Natural killer cell (primary cell): ENCODE data around the gene NGB. TPM values are rescaled to one million over a fixed set of nuclear protein-coding genes. Genes with fewer than 3 reads are reported as not detected.

ENCODE experiments used
- ATAC-seq, 3 donors: fragments of 150-1000 bp in 2 of 3; fragments of 200-7000 bp in 1 of 3; cut with Tn5 transposase; 1 replicate in 1 of 3; 2 replicates in 2 of 3; pipeline ENCODE4 v1.10.0; 2021; ENCODE audit warnings: mild to moderate bottlenecking in 2 of 3, moderate library complexity in 2 of 3
- DNase-seq, 2 donors: peaks; one replicate each; pipeline versions ENCODE4 v3.0.0 to v3.0.0-alpha.2; 2013 to 2021; ENCODE audit warnings: mixed read lengths in 1 of 2
- H3K27ac ChIP-seq: one replicate; pipeline ENCODE4 v1.5.1; 2013; ENCODE audit warnings: mild to moderate bottlenecking, low read length
- H3K27me3 ChIP-seq: one replicate; pipeline ENCODE4 v1.6.1; 2013; ENCODE audit warnings: low read length; ENCODE audit not compliant: control insufficient read depth, insufficient read depth
- H3K36me3 ChIP-seq: one replicate; pipeline ENCODE4 v1.6.1; 2013; ENCODE audit warnings: low read length; ENCODE audit not compliant: control insufficient read depth, insufficient read depth
- H3K4me1 ChIP-seq: one replicate; pipeline ENCODE4 v1.6.1; 2013; ENCODE audit warnings: low read length; ENCODE audit not compliant: control insufficient read depth, insufficient read depth
- H3K4me3 ChIP-seq: one replicate; pipeline ENCODE4 v1.5.1; 2013; ENCODE audit warnings: low read length
- H3K9me3 ChIP-seq: one replicate; pipeline ENCODE4 v1.6.1; 2013; ENCODE audit warnings: low read length; ENCODE audit not compliant: control insufficient read depth, insufficient read depth
- H3K27ac Mint-ChIP-seq, 2 donors: one replicate each; pipeline ENCODE4 v1.8.0; 2022; ENCODE audit warnings: mild to moderate bottlenecking in 2 of 2, mixed read lengths in 2 of 2, moderate library complexity in 1 of 2
- H3K27me3 Mint-ChIP-seq, 2 donors: one replicate each; pipeline ENCODE4 v1.8.0; 2022; ENCODE audit warnings: low read depth in 2 of 2, mixed read lengths in 2 of 2
- H3K36me3 Mint-ChIP-seq: one replicate; pipeline ENCODE4 v1.8.0; 2022; ENCODE audit warnings: mixed read lengths
- H3K4me1 Mint-ChIP-seq, 2 donors: one replicate each; pipeline ENCODE4 v1.8.0; 2022; ENCODE audit warnings: mixed read lengths in 2 of 2
- H3K4me3 Mint-ChIP-seq: one replicate; pipeline ENCODE4 v1.8.0; 2022; ENCODE audit warnings: mild to moderate bottlenecking, moderate library complexity, mixed read lengths
- H3K9me3 Mint-ChIP-seq, 2 donors: one replicate each; pipeline ENCODE4 v1.8.0; 2022; ENCODE audit warnings: mixed read lengths in 2 of 2
- CTCF ChIP-seq: fragments of 200-600 bp; IDR thresholded peaks from one replicate; pipeline ENCODE4 v1.8.0; 2022; ENCODE audit warnings: antibody characterized with exemption
- WGBS: methylation state at CpG from one replicate; pipeline ENCODE4 v1.1.7; 2013; ENCODE audit warnings: missing lambda C conversion rate; ENCODE audit not compliant: insufficient coverage; 5-methylcytosine and 5-hydroxymethylcytosine counted together
- intact Hi-C: fragments of 100-400 bp; cut with micrococcal nuclease; formaldehyde crosslinking; loops from one replicate; pipeline ENCODE4 v1.14.2; 2022
- total RNA-seq, 4 donors: library from RNA; stranded (reverse); fragments of 120-200 nt in 1 of 4; gene quantifications; one replicate each; pipeline versions ENCODE4 v1.2.3 to v1.2.4, GENCODE V29; 2013 to 2022

NGB gene
- total RNA-seq, 3 donors from 2014 or later (not counting 1 experiment from before 2014, with no cell fraction given), result not detected

GRCh38 chr14:77260631-77261030, 10.4 kb downstream of the NGB start:
- DNase-seq (no peak), ATAC-seq (no peak)
- Histone ChIP-seq H3K27ac (no peak overlapping the region), H3K4me1 (no peaks in the 10 kb centered on the region), H3K4me3 (no peak overlapping the region), H3K36me3 (no peaks in the 10 kb centered on the region), H3K9me3 (no peaks in the 10 kb centered on the region), H3K27me3 (no peaks in the 10 kb centered on the region)
- Mint-ChIP-seq H3K27me3 (peaks cover 12 to 21% of the 10 kb centered on the region in 2 donors), H3K27ac (no peak overlapping the region), H3K4me3 (no peak overlapping the region), H3K9me3 (no peaks in the 10 kb centered on the region), H3K36me3 (no peaks in the 10 kb centered on the region), H3K4me1 (no peaks in the 10 kb centered on the region)
- intact Hi-C loops, result no loop called here
- no peak for TF ChIP-seq CTCF
- 25% methylated on average over 10 of the region's 10 CpGs for WGBS

GRCh38 chr14:77260199-77260598, 10.8 kb downstream of the NGB start:
- no peak for ATAC-seq
- no peak overlapping the region for H3K4me3 ChIP-seq
- H3K9me3 ChIP-seq, result no peaks in the 10 kb centered on the region
- H3K27me3 ChIP-seq, result no peaks in the 10 kb centered on the region
- no peak overlapping the region for H3K27ac ChIP-seq
- intact Hi-C loops, result no loop called here
- Mint-ChIP-seq H3K27ac (no peak overlapping the region), H3K27me3 (peaks cover 12 to 21% of the 10 kb centered on the region in 2 donors), H3K4me1 (no peaks in the 10 kb centered on the region), H3K9me3 (no peaks in the 10 kb centered on the region), H3K36me3 (no peaks in the 10 kb centered on the region), H3K4me3 (no peak overlapping the region)
- H3K36me3 ChIP-seq, result no peaks in the 10 kb centered on the region
- TF ChIP-seq CTCF, result no peak
- no peaks in the 10 kb centered on the region for H3K4me1 ChIP-seq
- no peak for DNase-seq
- 92% methylated on average over 11 of the region's 11 CpGs for WGBS

GRCh38 chr14:77259025-77259715, 11.8 kb downstream of the NGB start:
- TF ChIP-seq CTCF, result no peak
- H3K27ac Mint-ChIP-seq, result no peak overlapping the region
- Histone ChIP-seq H3K9me3 (no peaks in the 10 kb centered on the region), H3K36me3 (no peaks in the 10 kb centered on the region), H3K4me3 (no peak overlapping the region), H3K27me3 (no peaks in the 10 kb centered on the region), H3K27ac (no peak overlapping the region), H3K4me1 (no peaks in the 10 kb centered on the region)
- no peaks in the 10 kb centered on the region for H3K9me3 Mint-ChIP-seq
- H3K4me3 Mint-ChIP-seq, result no peak overlapping the region
- no peaks in the 10 kb centered on the region for H3K36me3 Mint-ChIP-seq
- intact Hi-C loops, result no loop called here
- H3K27me3 Mint-ChIP-seq, result peaks cover 12 to 21% of the 10 kb centered on the region in 2 donors
- no peak for DNase-seq
- WGBS, result 87% methylated on average over 11 of the region's 11 CpGs
- H3K4me1 Mint-ChIP-seq, result no peaks in the 10 kb centered on the region
- ATAC-seq, result no peak

- Mint-ChIP-seq H3K9me3 (no peaks in the 10 kb centered on the region), H3K36me3 (no peaks in the 10 kb centered on the region), H3K4me3 (no peak overlapping the region), H3K27me3 (peaks cover 13 to 21% of the 10 kb centered on the region in 2 donors), H3K27ac (no peak overlapping the region), H3K4me1 (no peaks in the 10 kb centered on the region)
- intact Hi-C loops, result no loop called here
- H3K27ac ChIP-seq, result no peak overlapping the region
- no peaks in the 10 kb centered on the region for H3K4me1 ChIP-seq
- DNase-seq (no peak), ATAC-seq (no peak)
- TF ChIP-seq CTCF, result no peak
- no peaks in the 10 kb centered on the region for H3K9me3 ChIP-seq
- H3K36me3 ChIP-seq, result no peaks in the 10 kb centered on the region
- H3K4me3 ChIP-seq, result no peak overlapping the region
- WGBS, result 90% methylated on average over 5 of the region's 5 CpGs
- no peaks in the 10 kb centered on the region for H3K27me3 ChIP-seq
Observed at GRCh38 chr14:77258566-77258965, 12.4 kb downstream of the NGB start.
